ENCODE data around the gene ATRX.

DNA sequence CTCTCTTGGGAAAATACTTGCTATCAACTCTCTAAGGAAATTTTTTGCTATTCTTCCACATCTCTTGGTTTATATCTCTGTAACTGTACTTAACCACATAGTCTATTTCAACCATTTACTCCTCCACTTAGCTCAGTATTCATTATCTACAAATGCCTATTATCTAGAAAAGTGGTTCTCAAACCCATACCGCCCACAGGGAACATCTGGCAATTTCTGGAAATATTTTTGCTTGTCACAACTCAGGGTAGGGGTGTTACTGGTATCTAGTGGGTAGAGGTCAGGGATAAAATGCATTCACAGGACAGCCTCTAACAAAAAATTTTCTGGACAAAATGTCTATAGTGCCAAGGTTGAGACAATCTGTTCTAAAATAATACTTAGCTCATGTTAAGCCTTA lies 14.4 kb downstream of the ATRX start:
- TF ChIP-seq, protein P1, sequence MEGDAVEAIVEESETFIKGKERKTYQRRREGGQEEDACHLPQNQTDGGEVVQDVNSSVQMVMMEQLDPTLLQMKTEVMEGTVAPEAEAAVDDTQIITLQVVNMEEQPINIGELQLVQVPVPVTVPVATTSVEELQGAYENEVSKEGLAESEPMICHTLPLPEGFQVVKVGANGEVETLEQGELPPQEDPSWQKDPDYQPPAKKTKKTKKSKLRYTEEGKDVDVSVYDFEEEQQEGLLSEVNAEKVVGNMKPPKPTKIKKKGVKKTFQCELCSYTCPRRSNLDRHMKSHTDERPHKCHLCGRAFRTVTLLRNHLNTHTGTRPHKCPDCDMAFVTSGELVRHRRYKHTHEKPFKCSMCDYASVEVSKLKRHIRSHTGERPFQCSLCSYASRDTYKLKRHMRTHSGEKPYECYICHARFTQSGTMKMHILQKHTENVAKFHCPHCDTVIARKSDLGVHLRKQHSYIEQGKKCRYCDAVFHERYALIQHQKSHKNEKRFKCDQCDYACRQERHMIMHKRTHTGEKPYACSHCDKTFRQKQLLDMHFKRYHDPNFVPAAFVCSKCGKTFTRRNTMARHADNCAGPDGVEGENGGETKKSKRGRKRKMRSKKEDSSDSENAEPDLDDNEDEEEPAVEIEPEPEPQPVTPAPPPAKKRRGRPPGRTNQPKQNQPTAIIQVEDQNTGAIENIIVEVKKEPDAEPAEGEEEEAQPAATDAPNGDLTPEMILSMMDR (IDR thresholded peaks at IDR 0.05), result no peak
- TF ChIP-seq POLR2A (IDR thresholded peaks at IDR 0.05) (no peak), POLR2AphosphoS5 (IDR thresholded peaks at IDR 0.05; ENCODE audit: insufficient read depth in 1 of 2, low read depth in 1 of 2) (no peak)
